ENCODE results near the gene MYO5C.

MYO5C gene

GRCh38 chr15:52228921-52229320 is 66.7 kb downstream of the MYO5C start:
- in situ Hi-C loops (cut with HindIII; ENCODE audit: low pct_ligation_motif_present, low sequenced_read_pairs), result no loop called here
- TF ChIP-seq CTCF (IDR thresholded peaks at IDR 0.05; ENCODE audit: low read depth, low read length, missing control alignments), result no peak
- DNase-seq, result no peak
- H3K4me3 ChIP-seq (ENCODE audit: low read depth, low read length), result no peak overlapping the region
- H3K36me3 ChIP-seq (replicated peaks), result no peaks in the 10 kb centered on the region
- no peaks in the 10 kb centered on the region for H3K27me3 ChIP-seq (replicated peaks)
- H3K27ac ChIP-seq, result no peak overlapping the region

DNA sequence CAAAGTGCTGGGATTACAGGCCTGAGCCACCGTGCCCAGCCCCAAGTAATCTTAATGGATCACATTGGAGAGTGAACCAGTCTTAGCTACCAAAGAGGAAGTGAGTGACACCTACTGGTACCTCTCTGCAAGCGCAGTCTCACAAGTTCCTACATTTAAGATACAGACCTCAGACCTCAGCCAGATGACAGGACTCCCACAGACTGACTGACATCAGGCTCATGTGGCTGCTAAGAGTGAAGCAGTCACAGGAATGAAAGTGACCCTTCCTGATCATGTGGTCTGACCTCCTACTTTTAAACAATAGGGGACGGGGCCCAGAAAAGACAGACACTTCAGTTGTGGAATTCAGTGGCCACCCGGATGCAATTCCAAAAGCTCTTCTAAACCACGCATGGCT is 68.1 kb downstream of the MYO5C start:
- in situ Hi-C loops (cut with HindIII; ENCODE audit: low pct_ligation_motif_present, low sequenced_read_pairs), result no loop called here
- no peak overlapping the region for H3K4me3 ChIP-seq (ENCODE audit: low read depth, low read length)
- peak; percentile 85 for TF ChIP-seq CTCF (IDR thresholded peaks at IDR 0.05; ENCODE audit: low read depth, low read length, missing control alignments)
- DNase-seq, result peak; percentile 87
- no peak overlapping the region for H3K27ac ChIP-seq
- no peaks in the 10 kb centered on the region for H3K27me3 ChIP-seq (replicated peaks)
- no peaks in the 10 kb centered on the region for H3K36me3 ChIP-seq (replicated peaks)

- Histone ChIP-seq H3K4me3 (ENCODE audit: low read depth, low read length) (no peak overlapping the region), H3K27ac (no peak overlapping the region), H3K36me3 (replicated peaks) (no peaks in the 10 kb centered on the region), H3K27me3 (replicated peaks) (no peaks in the 10 kb centered on the region)
- no peak for TF ChIP-seq CTCF (IDR thresholded peaks at IDR 0.05; ENCODE audit: low read depth, low read length, missing control alignments)
- no peak for DNase-seq
- in situ Hi-C loops (cut with HindIII; ENCODE audit: low pct_ligation_motif_present, low sequenced_read_pairs), result no loop called here
Observed at GRCh38 chr15:52225230-52225629, 70.4 kb downstream of the MYO5C start.

DNA sequence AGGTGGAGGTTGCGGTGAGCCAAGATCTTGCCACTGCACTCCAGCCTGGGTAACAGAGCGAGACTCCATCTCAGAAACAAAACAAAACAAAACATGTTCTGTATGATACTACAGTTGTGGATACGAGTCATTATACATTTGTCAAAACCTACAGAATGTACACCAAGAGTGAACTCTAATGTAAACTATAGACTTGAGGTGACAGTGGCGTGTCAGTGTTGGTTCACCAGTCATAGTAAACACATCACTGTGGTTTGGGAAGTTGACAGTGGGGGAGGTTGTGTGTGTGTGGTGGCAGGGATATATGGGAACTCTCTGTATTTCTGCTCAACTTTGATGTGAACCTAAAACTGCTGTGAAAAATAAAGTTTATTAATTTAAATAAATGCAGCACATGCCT is 71.4 kb downstream of the MYO5C start:
- no peak overlapping the region for H3K27ac ChIP-seq
- H3K4me3 ChIP-seq (ENCODE audit: low read depth, low read length), result no peak overlapping the region
- TF ChIP-seq CTCF (IDR thresholded peaks at IDR 0.05; ENCODE audit: low read depth, low read length, missing control alignments), result no peak
- H3K27me3 ChIP-seq (replicated peaks), result no peaks in the 10 kb centered on the region
- no peaks in the 10 kb centered on the region for H3K36me3 ChIP-seq (replicated peaks)
- in situ Hi-C loops (cut with HindIII; ENCODE audit: low pct_ligation_motif_present, low sequenced_read_pairs), result no loop called here
- DNase-seq, result no peak

DNA sequence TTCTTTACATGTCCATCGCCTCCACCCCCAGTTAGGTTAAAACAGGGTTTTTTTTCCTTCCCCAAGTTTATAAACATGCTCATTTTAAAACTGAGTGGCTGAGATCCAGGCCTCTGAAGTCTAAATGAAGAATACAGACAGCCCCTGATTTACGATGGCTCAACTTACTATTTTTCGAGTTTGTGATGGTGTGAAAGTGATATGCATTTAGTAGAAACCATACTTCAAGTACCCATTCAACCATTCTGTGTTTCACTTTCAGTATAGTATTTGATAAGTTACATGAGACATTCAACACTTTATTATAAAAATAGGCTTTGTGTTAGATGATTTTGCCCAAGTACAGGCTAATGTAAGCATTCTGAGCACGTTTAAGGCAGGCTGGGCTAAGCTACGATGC is 73.9 kb downstream of the MYO5C start:
- no peak for DNase-seq
- Histone ChIP-seq H3K27ac (no peak overlapping the region), H3K27me3 (replicated peaks) (no peaks in the 10 kb centered on the region), H3K4me3 (ENCODE audit: low read depth, low read length) (no peak overlapping the region), H3K36me3 (replicated peaks) (no peaks in the 10 kb centered on the region)
- in situ Hi-C loops (cut with HindIII; ENCODE audit: low pct_ligation_motif_present, low sequenced_read_pairs), result no loop called here
- TF ChIP-seq CTCF (IDR thresholded peaks at IDR 0.05; ENCODE audit: low read depth, low read length, missing control alignments), result no peak

DNA sequence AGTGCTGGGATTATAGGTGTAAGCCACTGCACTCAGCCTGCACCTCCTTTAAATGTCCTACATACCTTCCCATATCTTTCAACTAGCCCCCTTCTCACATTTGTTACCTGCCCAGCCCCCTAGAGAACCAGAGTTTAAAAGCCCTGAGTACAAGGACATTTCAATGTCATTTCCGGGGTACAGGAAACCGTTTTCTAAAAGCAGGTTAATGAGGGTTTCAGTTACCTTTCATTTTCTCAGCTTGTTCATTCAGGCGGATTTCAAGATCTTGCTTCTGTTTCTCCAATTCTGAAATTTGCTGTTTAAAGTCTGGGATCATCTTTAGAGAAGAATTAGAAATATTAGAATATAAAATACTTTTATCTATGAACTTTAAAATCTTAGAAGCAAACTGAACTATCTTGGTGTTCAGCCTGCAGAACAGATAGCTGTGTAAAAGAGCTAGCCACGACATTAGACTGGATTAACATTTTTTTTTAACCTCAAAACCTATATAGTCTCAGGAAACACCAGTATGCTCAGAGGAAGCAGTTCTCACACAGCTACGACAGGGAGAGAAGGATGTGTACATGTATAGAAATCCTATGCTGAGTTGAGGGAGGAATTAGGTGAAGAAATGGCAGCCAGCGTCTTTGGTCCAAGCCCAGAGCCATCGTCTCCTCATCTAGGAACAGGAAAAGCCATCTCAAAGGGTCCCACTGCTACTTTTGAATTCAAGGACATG is 74.5 kb downstream of the MYO5C start:
- Histone ChIP-seq H3K27ac (no peak overlapping the region), H3K4me3 (ENCODE audit: low read depth, low read length) (no peak overlapping the region), H3K36me3 (replicated peaks) (no peaks in the 10 kb centered on the region), H3K27me3 (replicated peaks) (no peaks in the 10 kb centered on the region)
- in situ Hi-C loops (cut with HindIII; ENCODE audit: low pct_ligation_motif_present, low sequenced_read_pairs), result no loop called here
- TF ChIP-seq CTCF (IDR thresholded peaks at IDR 0.05; ENCODE audit: low read depth, low read length, missing control alignments), result no peak
- DNase-seq, result no peak

Data from brain microvascular endothelial cell (primary cell).